CD4-positive, alpha-beta T cell treated with Interleukin-4 for 4 hours (primary cell): ENCODE measurements around the gene USP37.

Experiments used
- DNase-seq: peaks from one replicate; pipeline ENCODE4 v3.0.0-alpha.2; 2020

USP37 gene

GRCh38 chr2:218425531-218425930 is 142.6 kb downstream of the USP37 start:
- no peak for DNase-seq

- no peak for DNase-seq
Measured at GRCh38 chr2:218423584-218423983, 144.6 kb downstream of the USP37 start.

DNA sequence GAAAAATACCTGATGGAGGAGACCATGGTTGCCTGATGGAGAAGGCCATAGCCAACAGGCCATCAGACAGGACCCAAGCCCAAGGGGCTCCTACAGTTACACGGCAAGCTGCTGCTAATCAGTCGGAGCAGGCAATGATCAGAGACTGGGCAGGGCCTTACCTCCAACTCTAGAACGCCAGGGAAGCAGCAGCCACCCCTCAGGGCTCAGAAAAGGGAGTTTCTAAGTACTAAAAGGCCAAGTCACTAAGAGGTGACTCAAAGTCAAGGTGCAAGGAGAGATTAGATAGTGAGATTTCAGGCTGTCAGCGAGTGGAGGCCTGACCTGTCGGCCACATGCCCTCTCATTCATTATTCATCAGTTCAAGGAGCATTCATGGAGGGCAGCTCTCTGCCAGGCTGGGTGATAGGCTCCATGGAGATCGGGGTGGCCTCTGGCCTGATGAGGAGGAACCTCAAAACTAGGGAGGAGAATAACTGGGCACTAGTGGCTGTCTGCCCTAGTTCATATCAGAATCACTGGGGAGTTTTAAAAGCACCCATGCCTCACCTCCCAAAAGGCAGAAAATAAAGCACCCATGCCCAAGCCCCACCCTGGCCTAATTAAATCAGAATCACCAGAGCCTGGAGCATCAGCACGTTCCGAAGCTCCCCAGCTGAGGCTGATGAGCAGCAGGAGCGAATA is 145.6 kb downstream of the USP37 start:
- DNase-seq, result no peak

DNA sequence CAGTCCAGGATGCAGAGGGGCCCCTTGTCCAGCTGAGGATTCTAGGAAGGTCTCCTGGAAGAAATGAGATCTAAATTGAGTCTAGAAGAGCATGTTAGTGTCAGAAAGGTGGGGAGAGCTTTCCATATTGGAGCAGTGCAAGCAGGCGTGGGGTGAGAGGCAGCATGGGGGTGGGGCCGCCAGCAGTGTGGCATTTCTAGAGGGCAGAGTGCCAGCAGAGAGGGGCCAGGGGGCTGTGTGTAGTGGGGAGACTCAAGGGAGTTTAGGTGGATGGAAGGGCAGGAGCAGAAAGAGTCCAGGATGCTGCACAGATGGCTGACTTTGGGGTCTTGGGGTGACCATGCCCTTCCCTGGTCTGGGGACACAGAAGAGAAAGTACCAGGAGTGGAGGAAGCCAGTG is 147.1 kb downstream of the USP37 start:
- no peak for DNase-seq

DNA sequence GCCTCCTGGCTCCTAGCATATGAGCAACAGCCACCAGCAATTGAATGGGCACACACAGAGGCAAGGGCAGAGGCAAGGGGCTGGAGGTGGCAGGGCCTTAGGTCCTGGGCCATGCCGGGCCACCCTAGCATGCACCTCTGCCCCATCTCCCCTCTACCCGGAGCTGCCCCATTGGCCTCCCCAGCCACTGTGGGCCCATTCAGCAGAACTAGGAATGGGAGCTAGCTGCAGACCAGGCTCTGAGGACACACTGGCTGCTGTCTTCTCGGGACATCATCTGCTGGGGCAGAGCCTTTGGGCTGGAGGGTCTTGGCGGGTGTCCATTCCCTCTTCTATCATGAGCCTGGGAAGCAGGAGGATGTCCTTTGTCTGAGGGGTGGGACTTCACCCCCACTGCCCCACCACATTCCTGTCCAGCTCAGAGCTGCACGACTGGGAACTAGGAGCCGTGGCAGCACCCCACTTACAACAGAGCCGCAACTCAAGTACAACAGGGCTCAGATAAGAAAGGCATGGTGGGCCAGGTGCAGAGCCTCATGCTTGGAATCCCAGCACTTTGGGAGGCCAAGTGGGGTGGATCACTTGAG is 148.4 kb downstream of the USP37 start:
- DNase-seq, result no peak

- no peak for DNase-seq
Measured at GRCh38 chr2:218418717-218419458, 149.3 kb downstream of the USP37 start, which contains the start of gene VIL1. VIL1 (plus strand) TSS chr2:218419123; CDS start chr2:218423779, 4,656 bp downstream.

- no peak for DNase-seq
Measured at GRCh38 chr2:218418321-218418716, 149.8 kb downstream of the USP37 start.

DNA sequence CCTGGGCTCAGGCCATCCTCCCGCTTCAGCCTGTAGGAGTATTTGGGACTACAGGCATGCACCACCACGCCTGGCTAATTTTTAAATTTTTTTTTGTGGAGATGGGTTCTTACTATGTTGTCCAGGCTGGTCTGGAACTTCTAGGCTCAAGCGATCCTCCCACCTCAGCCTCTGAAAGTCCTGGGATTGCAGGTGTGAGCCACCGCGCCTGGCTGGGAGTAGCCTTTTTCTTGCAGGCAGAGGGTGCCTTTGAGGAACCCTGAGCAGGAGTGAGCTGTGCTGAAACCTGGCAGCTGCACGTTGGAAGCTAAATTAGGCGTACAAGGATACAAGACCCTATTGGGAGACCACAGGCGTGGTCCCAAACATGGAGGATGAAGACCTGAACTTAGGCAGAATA is 160.4 kb downstream of the USP37 start:
- DNase-seq, result no peak

GRCh38 chr2:218406949-218407618 is 161.1 kb downstream of the USP37 start:
- DNase-seq, result peak; percentile 78

- peak; percentile 95 for DNase-seq
Measured at GRCh38 chr2:218406209-218406948, 161.8 kb downstream of the USP37 start.

DNA sequence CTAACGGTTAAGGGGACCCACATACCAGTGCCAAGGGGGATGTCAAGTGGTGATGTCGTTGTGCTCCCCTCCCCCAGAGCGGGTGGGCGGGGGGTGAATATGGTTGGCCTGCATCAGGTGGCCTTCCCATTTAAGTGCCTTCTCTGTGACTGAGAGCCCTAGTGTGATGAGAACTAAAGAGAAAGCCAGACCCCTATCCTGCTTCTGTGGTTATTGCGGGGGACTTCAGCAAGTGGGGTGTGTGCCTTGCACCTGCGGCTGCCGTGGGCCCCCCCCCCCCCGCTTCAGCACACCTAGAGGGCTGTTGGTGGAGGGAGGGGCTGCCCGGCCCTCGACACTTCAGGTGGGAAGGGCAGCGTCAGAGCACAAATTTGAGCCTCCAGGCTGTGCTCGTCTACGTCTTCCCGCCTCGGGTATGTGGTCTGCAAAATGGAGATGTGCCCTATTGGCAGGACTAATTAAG is 162.4 kb downstream of the USP37 start:
- DNase-seq, result no peak

DNA sequence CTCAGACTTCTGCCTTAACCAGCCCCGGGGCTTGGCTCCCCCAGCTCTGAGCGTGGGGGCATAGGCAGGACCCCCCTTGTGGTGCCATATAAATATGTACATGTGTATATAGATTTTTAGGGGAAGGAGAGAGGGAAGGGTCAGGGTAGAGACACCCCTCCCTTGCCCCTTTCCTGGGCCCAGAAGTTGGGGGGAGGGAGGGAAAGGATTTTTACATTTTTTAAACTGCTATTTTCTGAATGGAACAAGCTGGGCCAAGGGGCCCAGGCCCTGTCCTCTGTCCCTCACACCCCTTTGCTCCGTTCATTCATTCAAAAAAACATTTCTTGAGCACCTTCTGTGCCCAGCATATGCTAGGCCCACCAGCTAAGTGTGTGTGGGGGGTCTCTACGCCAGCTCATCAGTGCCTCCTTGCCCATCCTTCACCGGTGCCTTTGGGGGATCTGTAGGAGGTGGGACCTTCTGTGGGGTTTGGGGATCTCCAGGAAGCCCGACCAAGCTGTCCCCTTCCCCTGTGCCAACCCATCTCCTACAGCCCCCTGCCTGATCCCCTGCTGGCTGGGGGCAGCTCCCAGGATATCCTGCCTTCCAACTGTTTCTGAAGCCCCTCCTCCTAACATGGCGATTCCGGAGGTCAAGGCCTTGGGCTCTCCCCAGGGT is 162.9 kb downstream of the USP37 start:
- DNase-seq, result no peak

DNA sequence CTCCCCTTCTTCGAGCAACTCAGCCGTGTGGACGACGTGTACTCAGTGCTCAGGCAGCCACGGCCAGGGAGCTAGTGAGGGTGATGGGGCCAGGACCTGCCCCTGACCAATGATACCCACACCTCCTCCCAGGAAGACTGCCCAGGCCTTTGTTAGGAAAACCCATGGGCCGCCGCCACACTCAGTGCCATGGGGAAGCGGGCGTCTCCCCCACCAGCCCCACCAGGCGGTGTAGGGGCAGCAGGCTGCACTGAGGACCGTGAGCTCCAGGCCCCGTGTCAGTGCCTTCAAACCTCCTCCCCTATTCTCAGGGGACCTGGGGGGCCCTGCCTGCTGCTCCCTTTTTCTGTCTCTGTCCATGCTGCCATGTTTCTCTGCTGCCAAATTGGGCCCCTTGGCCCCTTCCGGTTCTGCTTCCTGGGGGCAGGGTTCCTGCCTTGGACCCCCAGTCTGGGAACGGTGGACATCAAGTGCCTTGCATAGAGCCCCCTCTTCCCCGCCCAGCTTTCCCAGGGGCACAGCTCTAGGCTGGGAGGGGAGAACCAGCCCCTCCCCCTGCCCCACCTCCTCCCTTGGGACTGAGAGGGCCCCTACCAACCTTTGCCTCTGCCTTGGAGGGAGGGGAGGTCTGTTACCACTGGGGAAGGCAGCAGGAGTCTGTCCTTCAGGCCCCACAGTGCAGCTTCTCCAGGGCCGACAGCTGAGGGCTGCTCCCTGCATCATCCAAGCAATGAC is 163.6 kb downstream of the USP37 start:
- DNase-seq, result no peak

GRCh38 chr2:218403810-218404209 is 164.3 kb downstream of the USP37 start:
- no peak for DNase-seq

GRCh38 chr2:218402911-218403411 is 165.2 kb downstream of the USP37 start:
- DNase-seq, result no peak

GRCh38 chr2:218402491-218402901 is 165.7 kb downstream of the USP37 start:
- DNase-seq, result no peak

- no peak for DNase-seq
Measured at GRCh38 chr2:218401890-218402289, 166.3 kb downstream of the USP37 start.

- DNase-seq, result no peak
Measured at GRCh38 chr2:218400930-218401881, 166.9 kb downstream of the USP37 start.
